Lung (tissue), 12 donors: ENCODE data around the gene RIOK3. TPM values are rescaled to one million over a fixed set of nuclear protein-coding genes. Genes with fewer than 3 reads are reported as not detected.

Experiments
- ATAC-seq: fragments of 200-7000 bp; cut with Tn5 transposase; one replicate; pipeline ENCODE4 v1.9.1; 2020; ENCODE audit warnings: moderate number of reproducible peaks; ENCODE audit not compliant: insufficient read depth, low FRiP score
- DNase-seq, 3 donors: peaks; one replicate each; pipeline ENCODE4 v3.0.0-alpha.2; 2013 to 2017
- H3K27ac ChIP-seq, 2 donors: one replicate each; pipeline ENCODE4 v1.5.1; 2013; ENCODE audit warnings: mild to moderate bottlenecking in 2 of 2, moderate library complexity in 2 of 2, control low read depth in 1 of 2, inconsistent platforms in 1 of 2, low read depth in 1 of 2, low read length in 1 of 2
- H3K27me3 ChIP-seq, 3 donors: one replicate each; pipeline ENCODE4 v1.5.1; 2013; ENCODE audit warnings: low read length in 2 of 3; ENCODE audit not compliant: control insufficient read depth in 3 of 3, insufficient read depth in 3 of 3
- H3K36me3 ChIP-seq, 4 donors: one replicate each; pipeline ENCODE4 v1.5.1; 2013; ENCODE audit warnings: low read length in 4 of 4, mild to moderate bottlenecking in 1 of 4, moderate library complexity in 1 of 4; ENCODE audit not compliant: control insufficient read depth in 4 of 4, insufficient read depth in 4 of 4
- H3K4me1 ChIP-seq, 5 donors: one replicate each; pipeline ENCODE4 v1.5.1; 2013; ENCODE audit warnings: low read length in 5 of 5, mild to moderate bottlenecking in 2 of 5, moderate library complexity in 1 of 5; ENCODE audit not compliant: control insufficient read depth in 5 of 5, insufficient read depth in 5 of 5
- H3K4me3 ChIP-seq: one replicate; pipeline ENCODE4 v1.5.1; 2013; ENCODE audit warnings: mild to moderate bottlenecking, control low read depth, moderate library complexity
- H3K9ac ChIP-seq, 2 donors: one replicate each; pipeline ENCODE4 v1.5.1; 2013; ENCODE audit warnings: low read length in 2 of 2, control low read depth in 1 of 2; ENCODE audit not compliant: insufficient read depth in 1 of 2
- H3K9me3 ChIP-seq, 4 donors: one replicate each; pipeline ENCODE4 v1.5.1; 2013; ENCODE audit warnings: low read length in 3 of 4, mild to moderate bottlenecking in 1 of 4, moderate library complexity in 1 of 4; ENCODE audit not compliant: control insufficient read depth in 4 of 4, insufficient read depth in 3 of 4
- WGBS, 2 donors: extraction: QIAGEN DNeasy Blood & Tissue Kit; methylation state at CpG; one replicate each; pipeline ENCODE4 v1.1.7; 2013; 5-methylcytosine and 5-hydroxymethylcytosine counted together
- polyA plus RNA-seq, 2 donors: library from polyadenylated mRNA; stranded (reverse); fragments of 200-250 nt; gene quantifications; one replicate each; pipeline ENCODE4 v1.2.1, GENCODE V29; 2013
- total RNA-seq, 2 donors: library from RNA; depleted of rRNA in 1 of 2; stranded (reverse); fragments of >200 nt in 1 of 2; gene quantifications; one replicate each; pipeline ENCODE4 v1.2.1, GENCODE V29; 2014 to 2021
- TF ChIP-seq, protein P1 (sequence below): IDR thresholded peaks from 2 replicates; pipeline ENCODE4 v1.5.1; 2012; ENCODE audit warnings: mild to moderate bottlenecking; ENCODE audit errors: control extremely low read depth, extremely low read depth
- donor health status: control.
- donor health status: control.
- donor health status: Bipolar disorder and iron deficiency.
- donor health status: healthy.
- donor health status: DM: yes; HTN: yes; CAD: no.

RIOK3 gene
- total and polyA plus RNA-seq, 4 donors: 35.6 to 83.0 (median 54.2) TPM

DNA sequence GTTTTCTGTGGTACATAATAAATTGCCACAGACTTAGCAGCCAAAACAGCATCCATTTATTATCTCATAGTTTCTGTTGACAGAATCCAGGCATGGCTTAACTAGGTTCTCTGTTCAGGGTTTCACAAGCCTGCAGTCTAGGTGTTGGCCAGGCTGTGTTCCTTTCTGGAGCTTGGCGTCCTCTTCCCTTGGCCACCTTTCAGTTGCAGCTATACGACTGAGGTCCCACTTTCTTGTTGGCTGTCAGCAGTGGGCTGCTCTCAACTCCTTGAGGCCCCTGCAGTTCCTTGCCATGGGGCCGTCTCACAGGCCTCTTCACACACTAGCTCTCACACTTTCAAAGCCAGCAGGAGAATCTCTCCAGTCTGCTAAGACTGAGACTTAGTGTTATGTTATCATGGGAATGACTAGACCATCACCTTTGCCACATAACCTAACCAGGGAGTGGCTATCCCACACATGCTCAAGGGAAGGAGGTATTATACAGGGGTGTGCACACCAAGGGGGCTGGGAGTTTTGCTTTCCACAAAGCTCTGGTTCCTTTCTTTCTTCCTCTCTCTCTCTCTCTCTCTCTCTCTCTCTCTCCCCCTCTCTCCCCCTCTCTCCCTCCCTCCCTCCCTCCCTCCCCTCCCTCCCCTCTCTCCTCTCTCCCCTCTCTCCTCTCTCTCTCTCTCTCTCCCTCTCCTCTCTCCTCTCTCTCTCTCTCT, 15.8 kb downstream of the RIOK3 start:
- Histone ChIP-seq H3K9me3 (no peaks in the 10 kb centered on the region), H3K27me3 (no peaks in the 10 kb centered on the region), H3K4me1 (no peaks in the 10 kb centered on the region), H3K9ac (no peak overlapping the region), H3K27ac (no peak overlapping the region), H3K4me3 (no peak overlapping the region), H3K36me3 (peaks cover 25 to 56% (median 39%) of the 10 kb centered on the region in 4 donors)
- TF ChIP-seq, protein P1, sequence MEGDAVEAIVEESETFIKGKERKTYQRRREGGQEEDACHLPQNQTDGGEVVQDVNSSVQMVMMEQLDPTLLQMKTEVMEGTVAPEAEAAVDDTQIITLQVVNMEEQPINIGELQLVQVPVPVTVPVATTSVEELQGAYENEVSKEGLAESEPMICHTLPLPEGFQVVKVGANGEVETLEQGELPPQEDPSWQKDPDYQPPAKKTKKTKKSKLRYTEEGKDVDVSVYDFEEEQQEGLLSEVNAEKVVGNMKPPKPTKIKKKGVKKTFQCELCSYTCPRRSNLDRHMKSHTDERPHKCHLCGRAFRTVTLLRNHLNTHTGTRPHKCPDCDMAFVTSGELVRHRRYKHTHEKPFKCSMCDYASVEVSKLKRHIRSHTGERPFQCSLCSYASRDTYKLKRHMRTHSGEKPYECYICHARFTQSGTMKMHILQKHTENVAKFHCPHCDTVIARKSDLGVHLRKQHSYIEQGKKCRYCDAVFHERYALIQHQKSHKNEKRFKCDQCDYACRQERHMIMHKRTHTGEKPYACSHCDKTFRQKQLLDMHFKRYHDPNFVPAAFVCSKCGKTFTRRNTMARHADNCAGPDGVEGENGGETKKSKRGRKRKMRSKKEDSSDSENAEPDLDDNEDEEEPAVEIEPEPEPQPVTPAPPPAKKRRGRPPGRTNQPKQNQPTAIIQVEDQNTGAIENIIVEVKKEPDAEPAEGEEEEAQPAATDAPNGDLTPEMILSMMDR: no peak
- WGBS, 2 donors: 87 to 93% methylated on average over 3 of the region's 3 CpGs
- no peak for DNase-seq
- ATAC-seq: no peak

DNA sequence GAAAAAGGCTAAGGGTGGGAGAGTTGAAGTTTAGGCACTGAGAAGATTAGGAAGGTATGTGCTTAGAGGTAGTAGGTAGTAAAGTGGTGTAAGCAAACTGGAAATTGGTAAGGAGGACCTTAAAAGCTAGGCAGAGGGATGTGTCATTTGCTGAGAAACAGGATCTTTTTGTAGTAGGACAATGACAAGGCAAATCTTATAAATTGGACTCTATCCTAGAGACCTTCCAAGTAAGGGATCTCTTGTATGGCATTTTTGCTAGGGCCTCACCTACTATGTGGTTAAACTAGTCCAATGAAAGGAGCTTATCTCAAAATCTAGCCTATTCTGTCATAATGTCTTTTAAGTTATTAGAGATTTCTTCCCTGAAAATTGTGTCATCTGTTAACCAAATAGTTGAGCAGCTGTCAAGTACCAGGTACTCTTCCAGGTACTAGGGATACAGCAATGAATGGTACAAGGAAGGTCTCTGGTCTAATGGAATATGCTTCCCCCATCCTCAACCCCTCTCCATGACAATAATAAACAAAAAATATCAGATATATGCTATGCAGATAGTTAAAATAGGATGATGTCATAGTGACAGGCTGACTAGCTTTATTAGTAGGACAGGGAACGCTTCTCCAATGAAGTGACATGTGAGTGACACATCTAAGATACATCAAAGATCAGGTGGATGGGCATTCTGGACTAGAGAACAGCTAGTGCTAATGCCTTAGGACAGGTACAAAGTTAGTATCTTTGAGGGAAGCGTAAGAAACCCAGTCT, 17.7 kb downstream of the RIOK3 start:
- peaks cover 34 to 59% (median 48%) of the 10 kb centered on the region in 4 donors for H3K36me3 ChIP-seq
- TF ChIP-seq, protein P1: no peak
- ATAC-seq: no peak

GRCh38 chr18:23471486-23471885, 18.4 kb downstream of the RIOK3 start:
- H3K9ac ChIP-seq: no peak overlapping the region
- peaks cover 39 to 59% (median 47%) of the 10 kb centered on the region in 4 donors for H3K36me3 ChIP-seq
- no peak overlapping the region for H3K27ac ChIP-seq
- ATAC-seq (no peak), DNase-seq (no peak)
- no peaks in the 10 kb centered on the region for H3K9me3 ChIP-seq
- 96% methylated on average over 6 of the region's 6 CpGs for WGBS, 2 donors
- no peak overlapping the region for H3K4me3 ChIP-seq
- no peaks in the 10 kb centered on the region for H3K4me1 ChIP-seq
- TF ChIP-seq, protein P1: no peak
- no peaks in the 10 kb centered on the region for H3K27me3 ChIP-seq

More for the DNA sequence above, 17.7 kb downstream of the RIOK3 start:
- H3K27me3 ChIP-seq: no peaks in the 10 kb centered on the region
- H3K4me3 ChIP-seq: no peak overlapping the region
- H3K27ac ChIP-seq: no peak overlapping the region
- H3K4me1 ChIP-seq: no peaks in the 10 kb centered on the region
- no peak overlapping the region for H3K9ac ChIP-seq
- 95 to 99% methylated on average over 2 of the region's 2 CpGs for WGBS, 2 donors
- no peak for DNase-seq
- no peaks in the 10 kb centered on the region for H3K9me3 ChIP-seq
